ENCODE data around the gene DPYSL3.

DNA sequence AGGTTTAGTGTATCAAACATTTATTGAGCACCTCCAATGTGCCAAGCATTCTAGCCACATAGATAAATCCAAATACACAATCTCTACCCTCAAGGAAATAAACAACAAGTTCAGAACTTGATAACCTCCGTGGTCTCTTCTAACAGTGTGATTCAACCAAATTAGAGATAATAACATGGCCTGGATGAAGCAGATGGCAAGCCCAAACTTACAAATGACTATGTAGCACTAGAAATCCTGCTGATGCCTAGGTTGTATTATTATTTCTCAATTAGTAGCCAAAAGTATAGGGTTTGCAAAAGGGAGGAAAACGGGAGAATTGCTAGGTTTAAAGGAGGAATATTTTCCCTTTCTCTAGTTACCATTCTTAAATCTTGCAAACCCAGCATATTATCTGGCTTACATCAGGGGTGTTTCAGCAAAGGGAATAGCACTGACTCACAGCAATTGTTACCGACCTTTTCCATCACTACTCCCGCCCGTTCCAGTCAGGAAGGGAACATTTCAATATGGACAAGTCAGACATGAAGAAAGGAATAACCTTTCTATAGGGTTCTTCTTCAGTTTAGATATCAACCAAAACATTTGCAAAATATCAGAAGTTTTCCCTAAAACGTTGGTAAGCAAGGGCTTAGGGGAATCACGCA lies 2.3 kb downstream of the DPYSL3 start:
- no peak for TF ChIP-seq POLR2A (IDR thresholded peaks at IDR 0.05; ENCODE audit: low read depth, low read length)
- peak; percentile 42 for TF ChIP-seq FOS (IDR thresholded peaks at IDR 0.05; ENCODE audit: borderline replicate concordance, insufficient read depth, low read length)
- TF ChIP-seq, protein P1, sequence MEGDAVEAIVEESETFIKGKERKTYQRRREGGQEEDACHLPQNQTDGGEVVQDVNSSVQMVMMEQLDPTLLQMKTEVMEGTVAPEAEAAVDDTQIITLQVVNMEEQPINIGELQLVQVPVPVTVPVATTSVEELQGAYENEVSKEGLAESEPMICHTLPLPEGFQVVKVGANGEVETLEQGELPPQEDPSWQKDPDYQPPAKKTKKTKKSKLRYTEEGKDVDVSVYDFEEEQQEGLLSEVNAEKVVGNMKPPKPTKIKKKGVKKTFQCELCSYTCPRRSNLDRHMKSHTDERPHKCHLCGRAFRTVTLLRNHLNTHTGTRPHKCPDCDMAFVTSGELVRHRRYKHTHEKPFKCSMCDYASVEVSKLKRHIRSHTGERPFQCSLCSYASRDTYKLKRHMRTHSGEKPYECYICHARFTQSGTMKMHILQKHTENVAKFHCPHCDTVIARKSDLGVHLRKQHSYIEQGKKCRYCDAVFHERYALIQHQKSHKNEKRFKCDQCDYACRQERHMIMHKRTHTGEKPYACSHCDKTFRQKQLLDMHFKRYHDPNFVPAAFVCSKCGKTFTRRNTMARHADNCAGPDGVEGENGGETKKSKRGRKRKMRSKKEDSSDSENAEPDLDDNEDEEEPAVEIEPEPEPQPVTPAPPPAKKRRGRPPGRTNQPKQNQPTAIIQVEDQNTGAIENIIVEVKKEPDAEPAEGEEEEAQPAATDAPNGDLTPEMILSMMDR (IDR thresholded peaks at IDR 0.05; ENCODE audit: extremely low read depth in 1 of 2, insufficient read depth in 1 of 2, low read depth in 1 of 2, low read length in 2 of 2) = no peak
- TF ChIP-seq POLR2AphosphoS5 (IDR thresholded peaks at IDR 0.05; ENCODE audit: insufficient read depth, low read depth, low read length) = peak; percentile 40
- TF ChIP-seq EZH2 (IDR thresholded peaks at IDR 0.05; ENCODE audit: borderline replicate concordance, low read depth, low read length, severe bottlenecking) = no peak
- TF ChIP-seq, protein P2, sequence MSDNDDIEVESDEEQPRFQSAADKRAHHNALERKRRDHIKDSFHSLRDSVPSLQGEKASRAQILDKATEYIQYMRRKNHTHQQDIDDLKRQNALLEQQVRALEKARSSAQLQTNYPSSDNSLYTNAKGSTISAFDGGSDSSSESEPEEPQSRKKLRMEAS (IDR thresholded peaks at IDR 0.05; ENCODE audit: insufficient read depth, insufficient read length) = no peak
- TF ChIP-seq GATA2 (IDR thresholded peaks at IDR 0.05; ENCODE audit: insufficient read depth, insufficient read length, low read depth, low read length) = peak; percentile 53
- no peak for TF ChIP-seq MYC (IDR thresholded peaks at IDR 0.05; ENCODE audit: low read depth, low read length)
- TF ChIP-seq JUN (IDR thresholded peaks at IDR 0.05; ENCODE audit: borderline replicate concordance, insufficient read depth, insufficient read length, low read depth) = peak; percentile 47
